ENCODE measurements around the gene PI16.
A peak's percentile ranks its signal among the peaks of the same experiment; 100 is the strongest.

Gene PI16

GRCh38 chr6:37004044-37004980 is 49.8 kb downstream of the PI16 start:
- Histone ChIP-seq H3K27me3 (ENCODE audit: insufficient read depth, low read length) (no peaks in the 10 kb centered on the region), H3K4ac (ENCODE audit: low read depth, low read length) (no peak overlapping the region), H2AFZ (ENCODE audit: insufficient read depth, low read length, poor library complexity) (no peak overlapping the region), H4K8ac (ENCODE audit: low read depth, low read length) (no peak overlapping the region), H3K79me1 (ENCODE audit: low read length) (no peaks in the 10 kb centered on the region), H3K27ac (ENCODE audit: low read depth, low read length) (no peak overlapping the region), H3K4me3 (ENCODE audit: low read depth, low read length) (no peak overlapping the region), H3K36me3 (ENCODE audit: control insufficient read depth in 1 of 2, insufficient read depth in 2 of 2, low read length in 2 of 2) (no peaks in the 10 kb centered on the region), H4K91ac (ENCODE audit: low read depth, low read length) (no peak overlapping the region), H3K9ac (ENCODE audit: low read length) (no peak overlapping the region), H3K9me3 (ENCODE audit: insufficient read depth, low read depth, low read length) (peaks cover 2% of the 10 kb centered on the region), H2BK120ac (ENCODE audit: insufficient read depth, low read length, poor library complexity) (no peak overlapping the region), H2BK5ac (ENCODE audit: low read depth, low read length, poor library complexity) (no peak overlapping the region), H3K18ac (ENCODE audit: low read length) (no peak overlapping the region), H2BK12ac (ENCODE audit: low read length) (no peak overlapping the region), H4K12ac (ENCODE audit: low read depth, low read length) (no peak overlapping the region), H3K4me1 (ENCODE audit: control insufficient read depth in 1 of 2, insufficient read depth in 2 of 2, low read length in 2 of 2) (no peaks in the 10 kb centered on the region), H3K14ac (ENCODE audit: low read length) (no peak overlapping the region), H3K4me2 (ENCODE audit: low read length) (no peak overlapping the region), H3K79me2 (ENCODE audit: control insufficient read depth, insufficient read depth, low read length, poor library complexity) (no peaks in the 10 kb centered on the region), H3K23ac (ENCODE audit: low read length) (no peak overlapping the region), H2AK5ac (ENCODE audit: low read length) (no peak overlapping the region)
- WGBS (ENCODE audit: extremely low coverage, insufficient coverage, insufficient read length) = no CpG with 5 or more reads among the region's 11 CpGs
- DNase-seq = no peak

GRCh38 chr6:37005061-37005810 is 50.7 kb downstream of the PI16 start, which contains the start of gene FGD2:
FGD2 (plus strand) TSS chr6:37005655; CDS start chr6:37005818, 163 bp downstream.
- Histone ChIP-seq H3K9ac (ENCODE audit: low read length) (no peak within 1 kb of the TSS), H3K4me2 (ENCODE audit: low read length) (no peak within 1 kb of the TSS), H3K27ac (ENCODE audit: low read depth, low read length) (no peak within 1 kb of the TSS), H2BK12ac (ENCODE audit: low read length) (no peak within 1 kb of the TSS), H3K9me3 (ENCODE audit: insufficient read depth, low read depth, low read length) (peaks cover 2% of the 10 kb centered on the region), H2AFZ (ENCODE audit: insufficient read depth, low read length, poor library complexity) (no peak within 1 kb of the TSS), H3K14ac (ENCODE audit: low read length) (no peak within 1 kb of the TSS), H4K12ac (ENCODE audit: low read depth, low read length) (no peak within 1 kb of the TSS), H4K91ac (ENCODE audit: low read depth, low read length) (no peak within 1 kb of the TSS), H3K23ac (ENCODE audit: low read length) (no peak within 1 kb of the TSS), H4K8ac (ENCODE audit: low read depth, low read length) (no peak within 1 kb of the TSS), H3K4me3 (ENCODE audit: low read depth, low read length) (no peak within 1 kb of the TSS), H2AK5ac (ENCODE audit: low read length) (no peak within 1 kb of the TSS), H3K79me1 (ENCODE audit: low read length) (no peaks in the 10 kb centered on the region), H2BK5ac (ENCODE audit: low read depth, low read length, poor library complexity) (no peak within 1 kb of the TSS), H3K27me3 (ENCODE audit: insufficient read depth, low read length) (no peaks in the 10 kb centered on the region), H2BK120ac (ENCODE audit: insufficient read depth, low read length, poor library complexity) (no peak within 1 kb of the TSS), H3K4me1 (ENCODE audit: control insufficient read depth in 1 of 2, insufficient read depth in 2 of 2, low read length in 2 of 2) (no peaks in the 10 kb centered on the region), H3K36me3 (ENCODE audit: control insufficient read depth in 1 of 2, insufficient read depth in 2 of 2, low read length in 2 of 2) (no peaks in the 10 kb centered on the region), H3K79me2 (ENCODE audit: control insufficient read depth, insufficient read depth, low read length, poor library complexity) (no peaks in the 10 kb centered on the region), H3K4ac (ENCODE audit: low read depth, low read length) (no peak within 1 kb of the TSS), H3K18ac (ENCODE audit: low read length) (no peak within 1 kb of the TSS)
- no CpG with 5 or more reads among the region's 14 CpGs for whole genome bisulfite sequencing (ENCODE audit: extremely low coverage, insufficient coverage, insufficient read length)
- no peak for DNase-seq

GRCh38 chr6:37005827-37006567 is 51.5 kb downstream of the PI16 start:
- no peak overlapping the region for H3K23ac ChIP-seq (ENCODE audit: low read length)
- H3K79me1 ChIP-seq (ENCODE audit: low read length) = no peaks in the 10 kb centered on the region
- DNase-seq = no peak
- no peak overlapping the region for H4K8ac ChIP-seq (ENCODE audit: low read depth, low read length)
- no peak overlapping the region for H2BK120ac ChIP-seq (ENCODE audit: insufficient read depth, low read length, poor library complexity)
- H3K4me2 ChIP-seq (ENCODE audit: low read length) = no peak overlapping the region
- no peak overlapping the region for H3K4ac ChIP-seq (ENCODE audit: low read depth, low read length)
- H3K27me3 ChIP-seq (ENCODE audit: insufficient read depth, low read length) = no peaks in the 10 kb centered on the region
- no peak overlapping the region for H3K14ac ChIP-seq (ENCODE audit: low read length)
- no peaks in the 10 kb centered on the region for H3K4me1 ChIP-seq (ENCODE audit: control insufficient read depth in 1 of 2, insufficient read depth in 2 of 2, low read length in 2 of 2)
- H3K9me3 ChIP-seq (ENCODE audit: insufficient read depth, low read depth, low read length) = peaks cover 2% of the 10 kb centered on the region
- WGBS (ENCODE audit: extremely low coverage, insufficient coverage, insufficient read length) = no CpG with 5 or more reads among the region's 13 CpGs
- H3K79me2 ChIP-seq (ENCODE audit: control insufficient read depth, insufficient read depth, low read length, poor library complexity) = no peaks in the 10 kb centered on the region
- no peak overlapping the region for H2AK5ac ChIP-seq (ENCODE audit: low read length)
- no peak overlapping the region for H2BK12ac ChIP-seq (ENCODE audit: low read length)
- H3K4me3 ChIP-seq (ENCODE audit: low read depth, low read length) = no peak overlapping the region
- no peak overlapping the region for H4K12ac ChIP-seq (ENCODE audit: low read depth, low read length)
- no peak overlapping the region for H3K18ac ChIP-seq (ENCODE audit: low read length)
- H2AFZ ChIP-seq (ENCODE audit: insufficient read depth, low read length, poor library complexity) = no peak overlapping the region
- no peak overlapping the region for H4K91ac ChIP-seq (ENCODE audit: low read depth, low read length)
- H3K27ac ChIP-seq (ENCODE audit: low read depth, low read length) = no peak overlapping the region
- no peak overlapping the region for H2BK5ac ChIP-seq (ENCODE audit: low read depth, low read length, poor library complexity)
- no peak overlapping the region for H3K9ac ChIP-seq (ENCODE audit: low read length)
- H3K36me3 ChIP-seq (ENCODE audit: control insufficient read depth in 1 of 2, insufficient read depth in 2 of 2, low read length in 2 of 2) = no peaks in the 10 kb centered on the region

DNA sequence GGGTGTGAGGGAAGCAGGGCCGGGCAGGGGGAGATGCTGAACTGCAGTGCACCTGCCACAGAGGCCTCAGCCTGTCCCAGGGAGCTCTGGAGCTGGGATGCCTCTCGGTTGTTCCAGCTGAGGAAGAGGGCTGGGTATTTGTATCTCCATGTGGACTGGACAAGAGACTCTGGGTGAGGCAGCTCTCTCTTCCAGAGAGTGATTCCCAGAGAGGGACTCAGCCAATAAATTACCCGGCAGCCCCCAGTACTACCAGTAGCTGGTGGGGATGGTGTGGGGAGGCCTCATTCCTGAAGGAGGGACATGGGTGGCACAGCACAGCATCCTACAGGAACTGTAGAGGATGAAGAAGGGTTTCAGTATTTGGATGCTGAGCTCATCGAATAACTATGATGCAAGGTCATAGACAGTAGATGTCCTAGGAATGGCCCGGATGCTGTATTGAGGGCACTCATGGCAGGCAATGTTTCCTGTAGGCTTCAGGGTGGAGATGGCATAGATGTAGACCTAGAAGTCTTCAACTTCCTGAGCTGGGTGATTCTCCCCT is 52.3 kb downstream of the PI16 start:
- no peaks in the 10 kb centered on the region for H3K79me2 ChIP-seq (ENCODE audit: control insufficient read depth, insufficient read depth, low read length, poor library complexity)
- no peak overlapping the region for H3K14ac ChIP-seq (ENCODE audit: low read length)
- no peak overlapping the region for H3K4me2 ChIP-seq (ENCODE audit: low read length)
- peak; percentile 21 to 68 for DNase-seq
- H4K8ac ChIP-seq (ENCODE audit: low read depth, low read length) = no peak overlapping the region
- H2AFZ ChIP-seq (ENCODE audit: insufficient read depth, low read length, poor library complexity) = no peak overlapping the region
- no peak overlapping the region for H2BK12ac ChIP-seq (ENCODE audit: low read length)
- no peak overlapping the region for H3K4ac ChIP-seq (ENCODE audit: low read depth, low read length)
- H2AK5ac ChIP-seq (ENCODE audit: low read length) = no peak overlapping the region
- no peak overlapping the region for H2BK5ac ChIP-seq (ENCODE audit: low read depth, low read length, poor library complexity)
- no peak overlapping the region for H2BK120ac ChIP-seq (ENCODE audit: insufficient read depth, low read length, poor library complexity)
- WGBS (ENCODE audit: extremely low coverage, insufficient coverage, insufficient read length) = no CpG with 5 or more reads among the region's 5 CpGs
- H3K23ac ChIP-seq (ENCODE audit: low read length) = no peak overlapping the region
- H4K12ac ChIP-seq (ENCODE audit: low read depth, low read length) = no peak overlapping the region
- no peaks in the 10 kb centered on the region for H3K36me3 ChIP-seq (ENCODE audit: control insufficient read depth in 1 of 2, insufficient read depth in 2 of 2, low read length in 2 of 2)
- H3K79me1 ChIP-seq (ENCODE audit: low read length) = no peaks in the 10 kb centered on the region
- no peaks in the 10 kb centered on the region for H3K27me3 ChIP-seq (ENCODE audit: insufficient read depth, low read length)
- no peak overlapping the region for H3K9ac ChIP-seq (ENCODE audit: low read length)
- H3K9me3 ChIP-seq (ENCODE audit: insufficient read depth, low read depth, low read length) = peaks cover 2% of the 10 kb centered on the region
- H3K27ac ChIP-seq (ENCODE audit: low read depth, low read length) = no peak overlapping the region
- no peak overlapping the region for H4K91ac ChIP-seq (ENCODE audit: low read depth, low read length)
- H3K18ac ChIP-seq (ENCODE audit: low read length) = no peak overlapping the region
- no peak overlapping the region for H3K4me3 ChIP-seq (ENCODE audit: low read depth, low read length)
- no peaks in the 10 kb centered on the region for H3K4me1 ChIP-seq (ENCODE audit: control insufficient read depth in 1 of 2, insufficient read depth in 2 of 2, low read length in 2 of 2)
